Placental pericyte (primary cell): Measurements from ENCODE around the gene AGTPBP1. TPM values are rescaled to one million over a fixed set of nuclear protein-coding genes. Genes with fewer than 3 reads are reported as not detected.

Source experiments
- total RNA-seq: library from RNA; depleted of rRNA; stranded (reverse); fragments of >200 nt; gene quantifications from 2 replicates; pipeline ENCODE4 v1.2.3, GENCODE V29; 2012

AGTPBP1 gene
- total RNA-seq = 5.9 and 15.1 TPM in 2 replicates

DNA sequence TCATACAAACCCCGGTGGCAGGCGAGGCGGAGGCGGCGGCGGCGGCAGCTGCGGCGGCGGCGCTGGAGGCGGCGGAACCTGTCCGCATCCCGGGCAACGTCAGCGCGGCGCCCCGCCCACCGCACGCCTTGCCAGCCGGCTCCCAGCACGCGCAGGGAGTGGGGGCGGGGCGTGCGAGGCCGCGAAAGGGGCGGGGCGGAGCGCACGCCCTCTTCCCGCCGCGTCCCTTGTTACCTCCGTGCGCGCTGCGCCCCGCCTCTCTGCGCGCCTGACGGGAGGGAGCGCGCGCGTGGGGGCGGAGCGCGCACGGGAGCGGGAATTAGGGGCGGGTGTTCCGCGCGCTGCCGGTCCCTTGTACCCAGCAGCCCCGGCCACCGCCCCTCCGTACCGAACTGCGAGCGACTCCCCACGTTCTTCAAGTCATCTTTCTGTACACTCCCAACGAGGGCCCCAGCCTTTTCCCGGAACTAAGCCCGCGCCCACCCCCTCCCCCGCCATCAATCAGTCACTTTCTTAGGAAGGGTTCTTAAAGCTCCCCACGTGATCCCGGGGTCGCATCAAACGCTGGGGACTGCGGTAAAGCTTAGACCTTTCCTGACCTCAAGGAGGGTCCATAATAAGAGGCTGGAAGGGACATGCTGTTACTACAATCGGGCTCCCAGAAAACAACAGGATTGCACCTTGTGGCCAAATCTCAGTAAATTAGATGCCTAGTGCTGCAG is at the start of gene AGTPBP1:
TSS of gene AGTPBP1 (minus strand) at position 80 of the 722 bp plus-strand sequence. CDS start 29,421 bp downstream, outside the sequence.

Other genes starting within 250 kb of the AGTPBP1 start
- 26.0 and 28.3 TPM in 2 replicates for gene NAA35, start 199.2 kb upstream of the AGTPBP1 start, total RNA-seq